HTERT RPE-1 (cell line): ENCODE results near the gene PNPLA2.

Source experiments
- in situ Hi-C: fragments of 300-500 bp; cut with MboI; formaldehyde crosslinking; loops from 4 replicates; pipeline ENCODE4 v1.14.3; 2020; ENCODE audit warnings: low sequenced_read_pairs

Gene PNPLA2

GRCh38 chr11:815675-816432, 2.9 kb upstream of the PNPLA2 start:
- in situ Hi-C loops = no loop called here

DNA sequence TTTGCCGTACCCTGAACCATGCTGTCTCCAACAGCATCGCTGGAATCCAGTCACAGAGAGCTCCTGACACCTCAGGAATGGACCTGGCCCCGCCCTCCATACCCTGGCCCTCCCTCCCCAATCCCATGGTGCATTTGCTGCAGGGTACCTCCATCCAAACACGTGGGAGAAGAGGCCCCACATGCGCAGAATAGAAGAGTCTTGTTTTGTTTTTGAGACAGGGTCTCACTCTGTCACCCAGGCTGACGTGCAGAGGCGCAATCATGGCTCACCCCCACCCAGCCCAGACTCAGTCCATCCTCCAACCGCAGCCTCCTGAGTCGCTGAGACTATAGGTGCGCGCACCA, 2.3 kb upstream of the PNPLA2 start:
- in situ Hi-C loops = no loop called here

GRCh38 chr11:819129-819931, 616 bp downstream of the PNPLA2 start:
- in situ Hi-C loops = no loop called here

DNA sequence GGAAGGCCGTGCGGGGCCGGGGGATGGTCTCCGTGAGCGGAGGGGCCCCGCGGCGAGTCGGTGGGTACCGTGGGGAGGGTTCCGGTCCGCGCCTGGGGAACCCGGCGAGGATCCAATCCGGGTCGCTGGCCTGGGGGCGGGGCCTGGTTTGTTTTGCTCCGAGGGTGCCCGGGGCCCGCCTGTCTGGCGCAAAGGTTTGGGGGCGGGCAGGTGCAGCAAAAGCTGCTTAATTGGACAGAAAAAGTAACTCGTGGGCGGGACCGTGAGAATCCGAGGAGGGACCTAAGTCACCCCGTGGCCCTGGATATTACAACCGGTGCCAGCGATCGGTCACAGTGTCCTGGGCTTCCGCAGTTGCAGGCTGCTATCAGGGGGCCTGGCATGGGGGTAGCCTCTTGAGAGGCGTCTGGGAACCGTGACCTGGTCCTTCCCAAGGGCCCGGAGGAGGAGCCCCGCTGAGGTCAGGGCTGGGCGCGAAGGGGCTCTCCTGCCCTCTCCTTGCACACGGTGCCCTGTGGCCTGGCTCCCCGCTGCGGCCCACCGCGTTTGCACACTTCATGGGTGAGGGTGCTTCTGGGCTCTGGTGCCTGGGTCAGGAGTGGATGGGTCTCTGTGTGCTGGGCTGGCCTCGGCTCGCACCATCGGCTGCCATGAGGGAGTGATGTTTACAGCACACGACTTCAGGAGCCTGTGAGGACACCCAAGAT, 1.4 kb downstream of the PNPLA2 start:
- in situ Hi-C loops = no loop called here

DNA sequence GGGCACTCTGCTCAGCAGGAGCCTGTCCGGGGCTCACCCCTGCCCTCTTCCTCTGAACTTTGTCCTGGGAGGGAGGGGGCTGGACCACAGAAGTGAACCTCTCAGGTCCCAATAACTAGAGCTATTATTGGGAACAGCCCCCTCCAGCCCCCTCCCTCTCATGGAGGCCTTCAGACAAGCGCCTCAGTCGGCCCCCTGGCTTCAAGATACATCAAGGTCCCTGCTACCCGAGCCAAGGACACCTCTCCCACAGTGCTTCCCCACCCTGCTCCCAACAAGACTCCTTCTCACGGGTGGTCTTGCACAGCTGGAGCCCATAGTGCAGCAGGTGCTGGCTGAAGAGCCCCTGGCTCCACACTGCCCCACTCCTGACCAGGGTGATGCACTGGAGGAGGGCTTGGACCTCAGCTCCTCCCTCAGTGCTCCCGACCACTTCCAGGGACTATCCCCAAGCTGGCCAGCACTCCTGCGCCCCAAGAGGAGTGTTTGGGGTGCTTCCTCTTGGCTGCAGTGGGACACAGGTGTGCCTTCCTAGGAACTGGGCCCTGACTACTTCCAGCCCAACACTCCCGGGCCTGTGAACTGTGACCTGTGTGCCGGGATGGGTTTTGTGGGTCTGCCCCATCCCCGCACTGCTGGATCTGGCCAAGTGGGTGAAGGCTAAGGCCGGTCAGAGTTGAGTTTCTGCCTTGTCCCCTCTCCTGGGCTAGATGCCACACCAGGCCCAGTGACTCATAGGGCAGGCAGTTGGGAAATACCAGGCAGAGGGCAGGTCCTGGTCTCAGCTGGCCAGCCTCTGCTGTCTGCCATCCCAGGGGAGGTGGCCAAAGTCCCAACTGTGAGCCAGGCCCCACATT, 2.2 kb downstream of the PNPLA2 start:
- in situ Hi-C loops = no loop called here

GRCh38 chr11:821512-822371, 3.0 kb downstream of the PNPLA2 start:
- in situ Hi-C loops = no loop called here

DNA sequence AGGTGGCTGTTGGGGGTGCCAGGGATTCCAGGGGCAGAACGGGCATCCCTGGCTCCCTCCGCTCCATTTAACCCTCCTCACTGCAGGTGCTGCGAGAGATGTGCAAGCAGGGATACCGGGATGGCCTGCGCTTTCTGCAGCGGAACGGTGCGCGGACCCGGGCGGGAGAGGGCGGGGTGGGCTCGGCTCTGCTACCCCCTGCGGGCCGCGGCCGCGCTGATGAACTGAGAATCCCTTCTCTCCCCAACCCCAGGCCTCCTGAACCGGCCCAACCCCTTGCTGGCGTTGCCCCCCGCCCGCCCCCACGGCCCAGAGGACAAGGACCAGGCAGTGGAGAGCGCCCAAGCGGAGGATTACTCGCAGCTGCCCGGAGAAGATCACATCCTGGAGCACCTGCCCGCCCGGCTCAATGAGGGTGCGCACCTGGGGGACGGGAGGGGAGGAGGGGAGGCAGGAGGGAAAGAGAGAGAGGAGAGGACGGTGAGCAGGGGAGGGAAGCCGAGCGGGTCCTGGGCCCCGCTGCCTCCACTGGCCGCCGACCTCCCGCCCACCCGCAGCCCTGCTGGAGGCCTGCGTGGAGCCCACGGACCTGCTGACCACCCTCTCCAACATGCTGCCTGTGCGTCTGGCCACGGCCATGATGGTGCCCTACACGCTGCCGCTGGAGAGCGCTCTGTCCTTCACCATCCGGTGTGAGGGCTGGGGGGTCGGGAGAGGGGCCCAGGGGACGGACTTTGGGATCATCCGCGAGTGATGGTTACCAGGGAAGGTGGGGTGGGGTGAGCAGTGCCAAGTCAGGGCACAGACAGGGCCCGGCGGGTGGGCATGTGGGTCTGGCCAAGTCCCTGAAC, 5.0 kb downstream of the PNPLA2 start:
- in situ Hi-C loops = no loop called here

GRCh38 chr11:824292-824880, 5.7 kb downstream of the PNPLA2 start:
- in situ Hi-C loops = no loop called here

DNA sequence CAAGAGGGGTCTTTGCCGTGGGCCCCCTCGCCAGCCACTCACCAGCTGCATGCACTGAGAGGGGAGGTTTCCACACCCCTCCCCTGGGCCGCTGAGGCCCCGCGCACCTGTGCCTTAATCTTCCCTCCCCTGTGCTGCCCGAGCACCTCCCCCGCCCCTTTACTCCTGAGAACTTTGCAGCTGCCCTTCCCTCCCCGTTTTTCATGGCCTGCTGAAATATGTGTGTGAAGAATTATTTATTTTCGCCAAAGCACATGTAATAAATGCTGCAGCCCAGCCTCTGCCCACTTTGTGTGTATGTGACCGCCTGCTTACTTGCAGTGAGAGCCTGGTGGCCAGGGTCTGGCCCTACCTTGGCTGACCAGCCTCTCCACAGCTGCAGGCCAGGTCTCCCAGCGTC, 6.2 kb downstream of the PNPLA2 start:
- in situ Hi-C loops = no loop called here

DNA sequence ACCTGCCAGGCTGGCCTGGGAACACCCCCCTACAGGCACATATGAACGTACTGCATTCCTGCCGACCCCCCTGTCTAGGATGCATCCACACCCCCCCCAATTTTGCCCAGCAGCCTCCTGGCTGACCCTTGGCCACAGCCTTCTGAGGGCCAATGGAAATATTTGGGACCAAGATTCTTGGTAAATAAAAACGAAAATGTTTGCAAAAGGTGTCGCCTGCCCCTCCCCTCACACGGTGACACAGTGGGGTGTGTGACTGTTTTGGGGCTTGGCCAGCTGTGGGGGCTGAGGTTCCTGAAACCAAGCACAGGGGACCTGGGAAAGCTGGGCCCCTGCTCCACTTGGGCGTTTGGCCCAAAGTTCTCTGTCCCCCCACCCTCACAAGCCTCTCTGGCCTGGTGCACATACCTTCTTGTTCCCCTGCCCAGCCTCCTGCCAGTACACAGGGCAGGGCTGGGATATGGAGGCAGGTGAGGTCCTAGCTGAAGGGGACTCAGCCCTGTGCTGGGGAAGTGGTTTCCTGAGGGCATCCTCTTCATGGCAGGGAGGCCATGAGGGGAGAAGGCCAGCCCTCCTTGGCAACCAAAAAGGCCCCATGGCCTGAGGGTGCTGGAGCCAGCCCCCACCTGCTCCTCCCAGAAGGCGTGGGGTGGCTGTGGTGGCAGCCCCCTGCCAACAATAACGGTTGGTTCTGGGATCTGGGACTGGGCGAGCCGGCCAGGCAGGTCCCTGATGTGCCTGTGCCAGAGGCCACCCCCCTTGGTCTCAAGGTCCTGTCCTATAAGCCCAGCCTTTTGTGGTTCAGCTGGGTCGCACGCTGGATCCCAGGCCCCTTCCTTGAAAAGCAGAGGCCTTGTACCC, 6.9 kb downstream of the PNPLA2 start:
- in situ Hi-C loops = no loop called here

DNA sequence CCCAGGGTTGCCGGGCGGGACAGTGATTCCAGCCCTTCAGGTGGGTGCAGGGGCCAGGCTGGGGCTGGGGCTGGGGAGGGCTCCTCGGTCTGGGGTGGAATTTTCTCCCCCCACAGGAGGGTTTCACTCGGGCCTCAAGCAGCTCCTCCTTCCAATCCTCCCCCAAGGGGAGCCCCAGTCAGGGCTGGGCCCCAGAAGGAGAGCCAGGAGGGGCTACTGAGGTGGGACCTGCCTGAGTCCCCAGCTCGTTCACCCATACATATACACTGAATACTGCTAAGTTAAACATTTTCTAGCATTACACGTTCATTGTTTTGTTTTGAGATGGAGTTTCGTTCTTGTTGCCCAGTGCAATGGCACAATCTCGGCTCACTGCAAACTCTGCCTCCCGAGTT, 7.5 kb downstream of the PNPLA2 start:
- in situ Hi-C loops = no loop called here

DNA sequence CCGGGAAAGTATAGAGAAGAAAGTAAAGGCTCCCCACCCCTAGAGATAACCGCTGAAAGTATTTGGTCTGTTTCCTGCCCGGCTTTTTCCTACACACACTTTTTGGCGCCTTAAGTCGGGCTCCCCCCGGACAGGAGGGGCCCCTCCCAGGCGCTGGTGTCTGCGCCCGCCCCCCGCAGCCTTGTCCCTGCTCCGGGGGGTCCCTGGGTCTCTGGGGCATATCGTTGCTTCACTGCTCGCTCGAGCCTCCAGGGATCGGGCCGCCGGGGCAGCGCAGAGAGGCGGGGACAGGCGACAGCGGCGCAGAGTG, 8.1 kb downstream of the PNPLA2 start:
- in situ Hi-C loops = no loop called here

GRCh38 chr11:827146-827896, 8.6 kb downstream of the PNPLA2 start:
- in situ Hi-C loops = no loop called here

DNA sequence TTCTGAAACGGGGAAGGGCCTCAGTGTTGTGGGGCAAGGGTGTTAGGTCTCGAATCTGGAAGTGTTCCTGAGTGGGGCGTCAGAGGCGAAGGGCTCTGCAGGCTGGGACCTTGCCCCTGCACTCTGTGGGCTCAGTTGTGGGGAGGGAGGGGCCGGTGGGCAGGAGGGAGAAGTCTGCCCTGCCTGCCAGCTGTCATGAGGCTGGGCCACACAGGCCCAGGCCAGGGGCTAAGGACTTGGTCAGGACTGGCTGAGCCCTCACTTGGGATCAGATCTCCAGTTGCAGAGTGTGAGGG, 9.1 kb downstream of the PNPLA2 start, which contains the start of gene CRACR2B:
Gene CRACR2B (plus strand): TSS at position 23 of the 296 bp plus-strand sequence. CDS start 689 bp downstream, outside the sequence.
- in situ Hi-C loops = no loop called here

- in situ Hi-C loops = no loop called here
Observed at GRCh38 chr11:828506-829175, 9.9 kb downstream of the PNPLA2 start.

GRCh38 chr11:829176-829846, 10.6 kb downstream of the PNPLA2 start:
- in situ Hi-C loops = no loop called here
